ENCODE data around the gene MGAT4C.

GRCh38 chr12:86044396-86044795 lies 211.8 kb downstream of the MGAT4C start:
- TF ChIP-seq, protein P1, sequence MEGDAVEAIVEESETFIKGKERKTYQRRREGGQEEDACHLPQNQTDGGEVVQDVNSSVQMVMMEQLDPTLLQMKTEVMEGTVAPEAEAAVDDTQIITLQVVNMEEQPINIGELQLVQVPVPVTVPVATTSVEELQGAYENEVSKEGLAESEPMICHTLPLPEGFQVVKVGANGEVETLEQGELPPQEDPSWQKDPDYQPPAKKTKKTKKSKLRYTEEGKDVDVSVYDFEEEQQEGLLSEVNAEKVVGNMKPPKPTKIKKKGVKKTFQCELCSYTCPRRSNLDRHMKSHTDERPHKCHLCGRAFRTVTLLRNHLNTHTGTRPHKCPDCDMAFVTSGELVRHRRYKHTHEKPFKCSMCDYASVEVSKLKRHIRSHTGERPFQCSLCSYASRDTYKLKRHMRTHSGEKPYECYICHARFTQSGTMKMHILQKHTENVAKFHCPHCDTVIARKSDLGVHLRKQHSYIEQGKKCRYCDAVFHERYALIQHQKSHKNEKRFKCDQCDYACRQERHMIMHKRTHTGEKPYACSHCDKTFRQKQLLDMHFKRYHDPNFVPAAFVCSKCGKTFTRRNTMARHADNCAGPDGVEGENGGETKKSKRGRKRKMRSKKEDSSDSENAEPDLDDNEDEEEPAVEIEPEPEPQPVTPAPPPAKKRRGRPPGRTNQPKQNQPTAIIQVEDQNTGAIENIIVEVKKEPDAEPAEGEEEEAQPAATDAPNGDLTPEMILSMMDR (conservative IDR thresholded peaks at IDR 0.05; ENCODE audit: low read depth, low read length), result no peak
- no peak for TF ChIP-seq EZH2 (IDR thresholded peaks at IDR 0.05; ENCODE audit: low read length, unreplicated experiment)

Measured in PC-3 (cell line).